GM19023 (cell line): ENCODE measurements around the gene ARHGEF12.

Source experiments
- ATAC-seq: cut with Tn5 transposase; IDR thresholded peaks from one replicate; pipeline ENCODE4 v1.9.1; 2021; ENCODE audit warnings: mild to moderate bottlenecking, moderate library complexity; ENCODE audit not compliant: unreplicated experiment

The ARHGEF12 gene, protein sequence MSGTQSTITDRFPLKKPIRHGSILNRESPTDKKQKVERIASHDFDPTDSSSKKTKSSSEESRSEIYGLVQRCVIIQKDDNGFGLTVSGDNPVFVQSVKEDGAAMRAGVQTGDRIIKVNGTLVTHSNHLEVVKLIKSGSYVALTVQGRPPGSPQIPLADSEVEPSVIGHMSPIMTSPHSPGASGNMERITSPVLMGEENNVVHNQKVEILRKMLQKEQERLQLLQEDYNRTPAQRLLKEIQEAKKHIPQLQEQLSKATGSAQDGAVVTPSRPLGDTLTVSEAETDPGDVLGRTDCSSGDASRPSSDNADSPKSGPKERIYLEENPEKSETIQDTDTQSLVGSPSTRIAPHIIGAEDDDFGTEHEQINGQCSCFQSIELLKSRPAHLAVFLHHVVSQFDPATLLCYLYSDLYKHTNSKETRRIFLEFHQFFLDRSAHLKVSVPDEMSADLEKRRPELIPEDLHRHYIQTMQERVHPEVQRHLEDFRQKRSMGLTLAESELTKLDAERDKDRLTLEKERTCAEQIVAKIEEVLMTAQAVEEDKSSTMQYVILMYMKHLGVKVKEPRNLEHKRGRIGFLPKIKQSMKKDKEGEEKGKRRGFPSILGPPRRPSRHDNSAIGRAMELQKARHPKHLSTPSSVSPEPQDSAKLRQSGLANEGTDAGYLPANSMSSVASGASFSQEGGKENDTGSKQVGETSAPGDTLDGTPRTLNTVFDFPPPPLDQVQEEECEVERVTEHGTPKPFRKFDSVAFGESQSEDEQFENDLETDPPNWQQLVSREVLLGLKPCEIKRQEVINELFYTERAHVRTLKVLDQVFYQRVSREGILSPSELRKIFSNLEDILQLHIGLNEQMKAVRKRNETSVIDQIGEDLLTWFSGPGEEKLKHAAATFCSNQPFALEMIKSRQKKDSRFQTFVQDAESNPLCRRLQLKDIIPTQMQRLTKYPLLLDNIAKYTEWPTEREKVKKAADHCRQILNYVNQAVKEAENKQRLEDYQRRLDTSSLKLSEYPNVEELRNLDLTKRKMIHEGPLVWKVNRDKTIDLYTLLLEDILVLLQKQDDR (N-terminal part only)

DNA sequence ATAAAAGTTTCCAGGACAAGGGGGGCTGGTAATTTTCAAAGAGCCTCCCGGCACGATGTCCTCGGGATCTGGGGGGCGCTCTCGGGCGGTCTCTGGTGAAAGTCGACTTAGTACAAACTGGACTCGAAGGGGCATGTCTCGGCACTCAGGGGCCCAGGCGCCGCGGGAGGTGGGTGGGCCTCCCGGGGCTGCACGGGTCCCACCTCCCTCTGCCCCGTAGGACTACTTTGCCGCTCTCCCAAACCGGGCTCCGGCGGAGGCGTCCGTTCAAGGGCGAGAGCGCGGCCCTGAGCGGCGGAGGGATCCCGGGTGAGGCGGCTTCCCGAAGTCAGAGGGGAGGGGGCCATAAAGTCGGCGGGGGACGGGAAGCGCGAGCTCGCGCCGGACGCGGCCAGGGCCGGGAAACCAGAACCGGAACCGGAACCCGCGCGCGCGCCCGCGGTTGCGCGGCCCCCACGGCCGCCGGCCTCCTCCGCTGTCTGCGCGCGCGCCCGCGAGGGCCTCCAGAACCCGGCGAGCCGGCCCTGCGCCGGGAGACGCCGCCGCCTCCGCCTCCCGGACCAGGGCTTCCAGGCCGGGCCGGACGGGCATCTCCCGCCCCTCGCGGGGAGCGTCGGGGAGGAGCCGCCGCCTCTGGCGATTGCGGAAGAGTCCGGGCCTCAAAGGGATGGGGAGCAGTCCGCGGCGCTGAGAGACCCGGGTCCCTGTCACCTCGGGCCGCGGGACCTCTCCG is at the start of gene ARHGEF12:
ARHGEF12 (plus strand) TSS at position 506 of the 733 bp plus-strand sequence. CDS start 831 bp downstream, outside the sequence.
- ATAC-seq, result peak; percentile 65

DNA sequence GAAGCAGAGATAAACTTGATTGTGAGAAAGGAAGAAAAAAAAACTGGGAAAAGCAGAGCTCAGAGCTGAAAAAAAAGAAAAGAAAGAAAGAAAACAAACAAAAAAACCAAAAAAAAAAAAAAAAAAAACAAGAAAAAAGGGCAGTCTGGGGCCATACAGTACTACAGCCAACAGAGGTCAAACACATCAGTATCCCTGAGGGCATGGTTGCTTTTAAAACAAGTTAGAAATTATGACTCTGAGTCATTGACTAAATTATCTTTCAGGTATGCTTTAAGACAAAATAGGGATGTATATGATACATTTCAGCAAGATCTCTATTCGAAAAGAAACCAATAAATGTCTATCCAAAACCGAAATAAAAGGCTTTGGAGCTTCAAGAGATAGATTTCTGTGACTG is 48.2 kb upstream of the ARHGEF12 start:
- ATAC-seq, result no peak

DNA sequence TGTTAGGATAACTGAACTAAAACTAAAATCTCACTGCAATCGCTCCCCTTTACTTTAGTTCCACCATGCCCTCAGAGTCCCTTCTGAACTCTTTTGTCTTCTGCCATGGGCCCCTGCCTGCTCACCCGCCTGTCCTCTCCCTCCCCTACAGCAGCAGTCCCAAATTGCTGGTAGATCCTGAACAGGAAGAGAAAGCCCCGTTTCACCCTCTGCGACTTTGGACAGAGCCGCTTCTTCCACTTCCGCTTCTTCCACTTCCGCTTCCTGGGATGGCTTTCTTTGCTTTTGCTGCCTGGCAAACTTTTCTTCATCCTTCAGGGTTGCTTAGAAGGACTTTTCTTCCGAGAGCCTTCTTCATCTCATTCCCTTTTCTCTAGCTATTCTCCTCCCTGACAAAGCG is 46.8 kb upstream of the ARHGEF12 start:
- ATAC-seq, result no peak

DNA sequence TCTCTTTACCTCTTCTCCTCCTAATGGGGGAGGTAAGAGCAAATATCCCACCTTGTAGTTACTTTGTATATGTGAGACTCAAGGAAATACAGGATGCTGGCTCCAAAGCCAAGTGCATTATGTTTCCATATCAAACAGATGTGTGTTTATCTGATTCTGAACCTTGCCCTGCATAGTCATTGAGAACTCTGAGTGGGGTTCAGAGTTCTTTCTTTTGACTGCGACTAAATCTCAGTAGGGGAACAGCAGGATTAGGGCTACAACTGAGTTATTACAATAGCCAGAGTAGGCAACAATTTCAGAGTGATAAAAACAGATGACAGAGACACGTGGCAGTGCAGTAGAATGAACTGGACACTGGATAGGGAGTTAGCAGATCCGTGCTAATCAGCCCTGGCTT is 45.3 kb upstream of the ARHGEF12 start:
- no peak for ATAC-seq

DNA sequence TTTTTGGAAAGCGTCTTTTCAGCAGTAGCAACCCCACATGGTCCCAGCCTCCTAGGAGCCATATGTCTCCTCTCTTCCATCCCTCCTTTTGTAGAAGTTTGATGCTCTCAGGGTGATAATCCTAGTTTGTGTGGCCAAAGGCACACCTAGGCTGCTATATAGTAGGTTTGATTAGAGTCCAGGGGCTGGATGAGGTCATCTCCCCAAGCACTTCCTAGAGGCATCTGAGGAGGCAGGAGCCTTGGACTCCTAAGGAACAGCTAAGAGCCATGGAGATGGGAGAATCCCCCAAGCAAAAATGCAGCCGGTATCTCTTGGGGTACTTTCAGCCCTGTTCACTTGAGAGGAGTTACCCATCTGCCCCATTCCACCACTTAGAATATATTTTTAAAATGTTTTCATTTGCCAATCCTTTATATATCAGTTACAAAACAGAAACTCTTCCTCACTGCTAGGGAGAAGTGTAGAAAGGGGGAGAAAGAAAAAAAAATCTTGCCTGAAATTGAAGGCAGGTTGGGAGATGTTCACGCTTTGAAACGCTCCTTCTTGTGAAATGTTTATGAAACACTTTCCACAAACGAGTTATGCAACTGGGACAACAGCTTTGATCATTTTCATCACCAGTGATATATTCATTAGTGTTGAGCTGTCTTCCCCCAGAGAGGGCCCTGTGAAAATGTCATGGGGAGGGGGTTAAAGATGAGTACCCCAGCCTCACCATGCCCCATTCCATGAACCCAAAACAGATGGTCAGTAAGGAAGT is 43.0 kb upstream of the ARHGEF12 start:
- no peak for ATAC-seq

DNA sequence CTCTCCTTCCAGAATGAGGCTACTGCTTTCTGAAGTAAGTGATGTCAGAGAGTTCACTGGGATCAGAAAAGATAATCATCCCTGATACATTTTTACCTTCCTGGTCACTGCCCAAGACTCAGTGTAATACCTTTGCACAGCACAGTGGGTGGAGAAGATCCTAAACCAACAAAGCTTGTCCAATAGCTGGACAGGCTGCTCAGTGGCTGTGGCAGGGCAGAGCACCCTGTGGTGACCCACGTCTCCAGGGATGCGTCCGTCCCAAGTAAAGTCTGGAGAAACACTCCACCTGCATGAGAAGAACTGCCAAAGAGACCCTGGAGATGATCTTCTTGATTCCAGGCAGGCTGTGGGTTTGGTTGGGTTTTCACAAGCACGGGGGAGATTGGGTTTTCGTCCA is 42.1 kb upstream of the ARHGEF12 start:
- ATAC-seq, result no peak

DNA sequence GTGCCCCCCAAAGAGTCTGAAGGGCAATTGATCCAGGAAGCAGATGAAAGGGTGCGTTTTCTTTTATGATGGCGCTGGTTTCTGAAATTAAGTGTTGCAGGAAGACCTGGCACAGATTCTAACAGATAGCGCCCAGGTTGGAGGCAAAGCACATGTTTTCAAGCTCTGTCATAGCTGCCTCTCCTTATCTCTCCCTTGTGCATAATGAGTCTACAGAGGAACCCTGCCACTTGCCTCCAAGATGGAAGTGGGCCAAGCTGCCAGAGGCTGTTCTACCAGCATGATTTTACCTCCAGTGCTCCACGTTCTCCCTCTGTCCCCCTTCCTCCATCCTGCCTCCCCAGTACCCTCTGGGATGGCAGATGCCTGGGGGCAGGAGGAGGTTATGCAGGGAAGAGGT is 41.1 kb upstream of the ARHGEF12 start:
- no peak for ATAC-seq

DNA sequence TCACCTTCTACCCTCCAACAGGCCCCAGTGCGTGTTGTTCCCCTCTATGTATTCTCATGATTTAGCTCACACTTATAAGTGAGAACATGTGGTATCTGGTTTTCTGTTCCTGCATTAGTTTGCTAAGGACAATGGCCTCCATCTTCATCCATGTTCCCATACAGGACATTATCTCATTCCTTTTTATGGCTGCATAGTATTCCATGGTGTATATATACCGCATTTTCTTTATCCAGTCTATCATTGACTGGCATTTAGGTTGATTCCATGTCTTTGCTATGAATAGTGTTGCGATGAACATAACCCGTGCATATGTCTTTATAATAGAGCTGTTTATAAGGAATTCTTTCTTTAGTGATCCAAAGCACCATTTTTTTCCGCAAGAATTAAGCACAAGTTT is 39.7 kb upstream of the ARHGEF12 start:
- ATAC-seq, result no peak

DNA sequence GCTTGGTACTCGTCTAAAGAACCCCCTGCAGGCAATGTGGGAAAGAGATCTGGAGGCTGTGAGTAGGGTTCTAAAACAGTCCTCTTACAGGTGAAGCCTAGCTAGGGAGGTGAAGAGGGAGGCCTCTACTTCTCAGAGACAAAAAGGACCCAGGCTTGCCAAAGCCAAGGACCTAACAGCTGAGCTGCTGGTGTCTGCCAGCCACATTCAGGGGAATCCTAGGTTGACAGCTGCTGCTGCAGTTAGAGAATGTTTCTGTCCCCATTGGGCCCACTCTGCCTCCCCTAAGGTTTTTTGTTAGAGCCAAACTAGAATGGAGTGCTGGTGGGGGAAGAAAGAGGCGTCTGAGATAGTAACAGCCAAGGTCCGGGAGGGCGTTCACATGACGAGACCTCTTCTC is 37.8 kb upstream of the ARHGEF12 start:
- ATAC-seq, result no peak

DNA sequence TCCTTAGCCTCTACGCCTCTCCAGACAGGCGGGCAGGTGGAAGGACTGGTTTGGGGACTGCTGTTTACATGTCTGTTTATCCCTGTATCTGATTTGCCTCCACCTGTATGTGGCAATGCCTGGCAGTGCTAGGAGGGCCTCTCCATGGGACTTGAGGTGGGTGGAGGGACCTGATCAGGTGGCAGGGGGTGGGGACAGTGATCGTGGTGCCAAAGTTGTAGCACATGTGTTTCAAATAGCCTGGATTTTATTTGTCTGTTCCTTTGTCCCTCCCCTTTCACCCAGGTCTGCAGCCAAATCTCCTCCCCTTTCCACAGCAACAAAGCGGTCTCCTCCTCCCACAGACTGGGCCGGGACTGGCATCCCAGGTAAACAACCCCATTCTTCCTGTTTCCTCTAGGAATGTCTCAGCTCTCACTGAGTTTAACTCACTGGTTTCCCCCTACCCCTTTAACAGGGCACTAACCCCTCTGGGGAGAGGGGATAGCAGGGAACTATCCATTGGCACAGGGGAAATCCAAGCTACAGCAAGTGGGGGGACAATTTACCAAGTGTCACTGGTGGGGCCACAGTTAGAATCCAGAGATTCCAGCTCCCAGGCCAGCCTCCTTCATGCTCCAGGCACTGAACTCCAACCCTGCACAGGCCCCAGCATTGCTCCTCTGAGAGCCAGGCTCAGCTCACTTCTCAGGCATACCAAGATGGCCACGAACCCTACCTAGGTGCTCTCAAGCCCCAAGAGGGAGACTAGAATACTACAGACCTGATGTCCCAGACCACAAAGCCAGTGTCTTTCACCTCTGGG is 34.0 kb upstream of the ARHGEF12 start:
- no peak for ATAC-seq

DNA sequence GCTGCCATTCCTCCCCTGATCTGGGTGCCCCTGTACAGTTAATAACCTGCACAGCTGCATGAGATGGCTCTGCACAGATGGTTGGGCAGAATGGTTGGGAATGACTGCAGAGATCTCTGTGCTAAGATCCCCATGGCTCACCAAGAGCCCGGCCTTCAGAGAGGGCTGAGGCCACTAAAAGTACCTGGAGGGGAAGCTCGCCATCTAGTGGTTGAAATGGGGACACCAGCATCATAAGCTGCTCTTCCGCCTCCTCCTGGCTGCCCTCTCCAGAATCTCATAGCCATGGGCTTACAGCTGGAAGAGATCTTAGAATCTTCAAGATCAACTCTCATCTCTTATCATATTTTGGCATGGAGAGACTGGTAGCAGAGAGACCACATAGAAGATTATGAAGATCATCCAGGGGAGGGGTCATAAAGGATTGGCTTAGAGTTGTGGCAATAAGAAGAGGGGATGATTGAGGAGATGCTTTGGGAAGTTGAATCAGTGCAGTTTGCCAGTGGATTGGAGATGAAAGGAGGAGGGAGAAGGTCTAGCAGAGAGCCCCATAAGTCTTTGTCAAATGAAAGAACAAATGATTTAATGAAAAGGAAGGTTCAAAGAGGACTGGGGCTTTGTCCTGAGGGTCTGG is 33.1 kb upstream of the ARHGEF12 start:
- ATAC-seq, result peak; percentile 79

DNA sequence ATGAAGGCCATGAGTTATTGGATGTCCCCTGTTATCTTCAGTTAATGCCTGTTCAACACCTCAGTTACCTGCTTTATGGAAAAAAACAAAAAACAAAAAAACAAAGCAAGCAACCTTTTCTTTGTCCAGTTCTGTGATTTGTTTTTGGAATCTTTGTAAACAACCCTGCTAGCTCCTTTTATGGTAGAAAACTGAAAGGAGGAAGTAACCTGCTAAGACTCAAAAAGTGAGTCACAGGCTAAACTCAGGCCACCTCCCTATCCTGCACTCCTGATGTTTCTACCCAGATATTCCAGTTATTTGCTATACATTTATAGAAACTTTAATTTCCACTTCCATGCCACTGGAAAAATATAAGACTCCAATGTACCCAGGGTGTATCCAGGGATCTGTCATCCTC is 31.7 kb upstream of the ARHGEF12 start:
- no peak for ATAC-seq

DNA sequence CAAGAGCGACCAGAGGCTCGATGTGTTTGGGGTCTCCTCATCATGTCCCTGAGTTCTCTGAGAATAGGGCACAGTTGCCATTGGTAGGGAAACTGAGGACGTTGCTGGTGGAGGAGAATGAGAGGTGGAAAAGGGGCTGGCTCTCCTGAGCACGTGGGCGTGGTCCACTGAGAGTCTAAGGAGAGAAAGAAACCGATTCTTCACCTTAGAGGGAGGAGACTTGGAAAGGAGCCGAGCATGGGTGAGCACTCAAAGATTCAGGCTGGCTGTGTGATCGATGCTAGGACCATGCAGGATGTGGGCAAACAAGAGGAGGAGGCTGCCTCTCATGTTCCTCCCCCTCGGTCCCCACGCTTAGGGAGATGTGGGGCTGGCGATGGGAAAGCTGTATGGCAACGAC is 30.9 kb upstream of the ARHGEF12 start:
- ATAC-seq, result no peak

DNA sequence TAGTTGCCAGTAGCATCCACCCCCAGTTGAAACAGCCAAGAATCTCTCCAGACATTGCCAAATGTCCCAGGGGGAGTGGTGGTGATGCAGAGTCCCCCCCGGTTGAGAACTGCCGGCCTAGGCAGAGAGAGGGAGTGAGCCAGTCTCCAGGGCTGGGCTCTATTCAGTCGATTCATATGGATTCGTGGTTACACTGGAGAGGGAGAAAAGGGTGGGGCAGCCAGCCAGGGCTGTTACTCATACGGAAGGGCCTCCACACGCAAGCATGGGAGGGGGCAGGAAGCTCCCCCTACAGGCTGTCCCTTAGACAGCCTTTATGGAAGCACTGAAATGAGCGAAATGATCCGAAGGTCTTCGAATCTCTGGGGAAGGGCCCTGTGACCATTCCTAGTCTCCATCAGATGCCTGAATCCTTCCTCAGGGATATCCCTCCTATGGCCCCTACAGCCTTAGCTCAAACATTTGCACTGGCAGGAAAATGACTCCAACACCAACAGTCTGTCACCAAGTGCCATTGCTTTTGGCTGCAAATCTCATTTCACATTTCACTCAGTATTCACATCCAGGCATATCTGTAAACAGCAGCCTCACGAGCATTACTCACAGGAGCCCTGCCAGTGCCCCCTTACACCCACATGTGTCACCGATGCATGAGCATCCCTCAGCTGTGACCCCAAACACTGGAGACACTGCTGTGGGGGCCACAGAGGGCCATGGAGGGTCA is 29.5 kb upstream of the ARHGEF12 start:
- no peak for ATAC-seq

DNA sequence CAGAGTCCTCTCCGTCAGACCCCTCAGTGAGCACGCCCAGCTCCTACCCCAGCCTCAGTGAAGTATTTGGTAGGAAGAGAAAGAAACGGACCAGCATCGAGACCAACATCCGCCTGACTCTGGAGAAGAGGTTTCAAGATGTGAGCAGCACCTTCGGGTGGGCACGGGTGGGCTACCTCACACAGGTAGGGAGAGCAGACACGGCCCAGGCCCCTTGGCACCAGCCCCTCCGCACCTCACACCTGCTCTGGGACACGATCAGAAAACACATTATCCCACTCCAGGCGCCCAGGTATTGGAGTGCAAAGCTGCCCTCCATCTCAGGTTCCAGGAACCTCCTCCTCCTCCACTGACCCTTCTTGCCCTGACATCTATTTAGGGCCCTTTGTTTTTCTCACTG is 28.7 kb upstream of the ARHGEF12 start:
- ATAC-seq, result no peak

DNA sequence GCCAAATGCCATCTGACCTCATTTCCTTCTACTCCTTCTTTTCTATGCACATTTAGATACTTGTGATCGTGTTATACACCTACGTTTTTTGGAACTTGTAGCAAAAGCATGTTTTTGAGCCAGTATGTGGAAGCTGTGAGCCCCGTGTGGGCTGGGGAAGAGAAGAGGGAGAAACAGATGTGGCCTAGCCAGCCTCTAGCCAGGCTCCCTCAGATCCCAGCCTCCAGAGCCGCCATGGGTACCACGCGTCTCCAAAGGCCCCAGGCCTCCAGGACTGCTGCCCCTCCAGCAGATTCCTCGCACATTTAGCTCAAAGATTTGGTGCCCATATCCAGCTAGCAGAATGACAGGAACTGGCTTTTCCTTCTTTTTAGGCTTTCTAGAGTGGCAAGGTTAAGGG is 28.1 kb upstream of the ARHGEF12 start:
- ATAC-seq, result no peak

DNA sequence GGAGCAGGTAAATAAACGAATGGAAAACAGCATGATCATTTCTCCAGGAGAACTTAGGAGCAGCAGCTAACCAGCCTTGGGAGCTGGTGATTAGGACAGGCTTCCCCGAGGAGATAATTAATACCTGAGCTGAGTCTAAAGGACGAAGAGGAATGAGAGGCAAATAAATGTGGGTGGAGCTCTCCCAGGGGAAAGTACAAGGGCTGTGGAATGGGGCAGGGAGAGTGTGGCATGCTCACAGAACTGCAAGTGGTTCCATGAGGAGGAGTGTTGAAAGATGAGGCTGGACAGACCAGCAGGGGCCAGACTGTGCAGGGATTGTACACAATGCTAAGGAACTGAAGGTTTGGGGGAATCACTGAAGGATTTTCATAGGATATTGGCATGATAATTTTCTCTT is 25.3 kb upstream of the ARHGEF12 start:
- ATAC-seq, result no peak

DNA sequence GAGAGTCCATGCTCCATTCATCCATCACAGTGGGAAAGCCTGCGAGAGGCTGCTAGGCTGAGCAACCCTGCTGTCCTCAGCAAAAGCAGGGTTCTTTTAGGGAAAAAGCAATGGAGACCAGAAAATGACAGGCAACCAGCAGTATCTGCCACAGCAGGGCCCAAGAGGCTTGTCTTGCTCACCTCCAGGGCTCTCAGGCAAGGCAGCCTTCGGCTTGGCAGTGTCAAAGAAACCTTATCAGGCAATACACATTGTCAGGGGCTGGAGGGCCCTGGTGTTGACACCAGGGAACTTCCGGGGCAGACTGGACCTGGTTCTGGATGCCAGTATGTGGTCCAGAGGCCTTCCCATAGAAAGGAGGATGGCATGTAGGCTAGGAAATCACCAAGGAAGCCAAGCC is 21.4 kb upstream of the ARHGEF12 start:
- no peak for ATAC-seq
